HEK293 (cell line): ENCODE data around the gene PLCB3.

Source experiments
- CTCF ChIA-PET: fragments of 350-600 bp; formaldehyde crosslinking; extraction: SDS; loops from one replicate; lab custom pipeline; 2021; ENCODE audit warnings: antibody characterized with exemption; lab: Yijun Ruan, JAX
- POLR2A ChIA-PET: fragments of 300-600 bp; formaldehyde crosslinking; extraction: SDS; loops from one replicate; lab custom pipeline; 2020; ENCODE audit warnings: antibody characterized with exemption, inconsistent platforms; lab: Yijun Ruan, JAX
- H3K27ac ChIP-seq: fragments of 200-500 bp; sonication (Bioruptor generic); 2 replicates; pipeline ENCODE4 v1.5.1; 2014; ENCODE audit warnings: low read depth, low read length, control low read depth, inconsistent platforms; ENCODE audit errors: extremely low read depth
- H3K36me3 ChIP-seq, 2 experiments: fragments of 200-500 bp in 1 of 2; sonication (Bioruptor generic) in 1 of 2; 1 replicate in 1 of 2; 2 replicates in 1 of 2; pipeline ENCODE4 v1.5.1; 2014 to 2017; ENCODE audit warnings: inconsistent platforms in 2 of 2, low read length in 2 of 2; ENCODE audit not compliant: control insufficient read depth in 2 of 2, insufficient read depth in 1 of 2
- H3K4me1 ChIP-seq: fragments of 200-500 bp; sonication (Bioruptor generic); 2 replicates; pipeline ENCODE4 v1.5.1; 2014; ENCODE audit warnings: mild to moderate bottlenecking, low read length, inconsistent platforms; ENCODE audit not compliant: control insufficient read depth, insufficient read depth
- H3K4me3 ChIP-seq: 2 replicates; pipeline ENCODE4 v1.5.1; 2011; ENCODE audit warnings: low read depth, mild to moderate bottlenecking, control low read depth, low read length, moderate library complexity
- H3K9me3 ChIP-seq: fragments of 200-500 bp; sonication (Bioruptor generic); 2 replicates; pipeline ENCODE4 v1.5.1; 2014; ENCODE audit warnings: low read depth, low read length, inconsistent platforms; ENCODE audit not compliant: control insufficient read depth, insufficient read depth
- BCL11A ChIP-seq: fragments of 450-650 bp; formaldehyde crosslinking; IDR thresholded peaks from 2 replicates; pipeline ENCODE4 v1.5.1; 2016; ENCODE audit warnings: low read depth, missing biosample characterization, missing genetic modification characterization
- BCL6B ChIP-seq: fragments of 450-650 bp; formaldehyde crosslinking; IDR thresholded peaks from 2 replicates; pipeline ENCODE4 v1.5.1; 2017; ENCODE audit warnings: missing biosample characterization, missing genetic modification characterization
- HOXC10 ChIP-seq: sonication (generic); formaldehyde crosslinking; IDR thresholded peaks from 2 replicates; pipeline ENCODE4 v1.8.1; 2023; ENCODE audit warnings: mild to moderate bottlenecking, missing genetic modification reagents
- HOXD13 ChIP-seq: sonication (generic); formaldehyde crosslinking; IDR thresholded peaks from 2 replicates; pipeline ENCODE4 v1.8.0; 2022; ENCODE audit warnings: missing genetic modification reagents, borderline replicate concordance
- KLF10 ChIP-seq: fragments of 450-650 bp; IDR thresholded peaks from 2 replicates; pipeline ENCODE4 v1.5.1; 2018; ENCODE audit warnings: missing biosample characterization, mild to moderate bottlenecking, missing genetic modification characterization
- KLF8 ChIP-seq: fragments of 450-650 bp; formaldehyde crosslinking; IDR thresholded peaks from 2 replicates; pipeline ENCODE4 v1.5.1; 2016; ENCODE audit warnings: missing biosample characterization, missing genetic modification characterization
- MYNN ChIP-seq: fragments of 450-650 bp; formaldehyde crosslinking; IDR thresholded peaks from 2 replicates; pipeline ENCODE4 v1.5.1; 2016; ENCODE audit warnings: missing biosample characterization, missing genetic modification characterization, borderline replicate concordance
- OSR2 ChIP-seq: fragments of 450-650 bp; formaldehyde crosslinking; IDR thresholded peaks from 2 replicates; pipeline ENCODE4 v1.5.1; 2016; ENCODE audit warnings: missing biosample characterization, missing genetic modification characterization
- SALL2 ChIP-seq: fragments of 450-650 bp; formaldehyde crosslinking; IDR thresholded peaks from 2 replicates; pipeline ENCODE4 v1.5.0; 2017; ENCODE audit warnings: missing biosample characterization, mild to moderate bottlenecking, missing genetic modification characterization, borderline replicate concordance
- YY1 ChIP-seq: fragments of 450-650 bp; formaldehyde crosslinking; IDR thresholded peaks from 2 replicates; pipeline ENCODE4 v1.5.1; 2018; ENCODE audit warnings: missing biosample characterization, missing genetic modification characterization
- ZBTB17 ChIP-seq: fragments of 450-650 bp; formaldehyde crosslinking; IDR thresholded peaks from 2 replicates; pipeline ENCODE4 v1.5.1; 2016; ENCODE audit warnings: missing biosample characterization, missing genetic modification characterization
- ZBTB48 ChIP-seq: fragments of 450-650 bp; formaldehyde crosslinking; IDR thresholded peaks from 2 replicates; pipeline ENCODE4 v1.5.1; 2016; ENCODE audit warnings: missing biosample characterization, missing genetic modification characterization
- ZBTB7A ChIP-seq: fragments of 450-650 bp; formaldehyde crosslinking; IDR thresholded peaks from 2 replicates; pipeline ENCODE4 v1.5.1; 2016; ENCODE audit warnings: low read depth, missing biosample characterization, missing genetic modification characterization
- ZNF10 ChIP-seq: fragments of 450-650 bp; formaldehyde crosslinking; IDR thresholded peaks from 2 replicates; pipeline ENCODE4 v1.5.1; 2017; ENCODE audit warnings: missing biosample characterization, missing genetic modification characterization
- ZNF214 ChIP-seq: fragments of 450-650 bp; formaldehyde crosslinking; IDR thresholded peaks from 2 replicates; pipeline ENCODE4 v1.5.1; 2017; ENCODE audit warnings: missing biosample characterization, mild to moderate bottlenecking, missing genetic modification characterization, borderline replicate concordance
- ZNF335 ChIP-seq: fragments of 450-650 bp; formaldehyde crosslinking; conservative IDR thresholded peaks from 2 replicates; pipeline ENCODE4 v1.5.1; 2016; ENCODE audit warnings: missing biosample characterization, missing genetic modification characterization
- ZNF48 ChIP-seq: fragments of 450-650 bp; formaldehyde crosslinking; IDR thresholded peaks from 2 replicates; pipeline ENCODE4 v1.5.1; 2016; ENCODE audit warnings: missing biosample characterization, missing genetic modification characterization
- ZNF514 ChIP-seq: fragments of 450-650 bp; formaldehyde crosslinking; IDR thresholded peaks from 2 replicates; pipeline ENCODE4 v1.5.1; 2016; ENCODE audit warnings: missing biosample characterization, missing genetic modification characterization
- ZNF529 ChIP-seq: fragments of 450-650 bp; formaldehyde crosslinking; IDR thresholded peaks from 2 replicates; pipeline ENCODE4 v1.5.1; 2017; ENCODE audit warnings: missing genetic modification characterization, missing biosample characterization; ENCODE audit not compliant: insufficient replicate concordance
- ZNF701 ChIP-seq: fragments of 450-650 bp; formaldehyde crosslinking; IDR thresholded peaks from 2 replicates; pipeline ENCODE4 v1.5.1; 2016; ENCODE audit warnings: missing biosample characterization, missing genetic modification characterization
- ZNF843 ChIP-seq: fragments of 450-650 bp; formaldehyde crosslinking; IDR thresholded peaks from 2 replicates; pipeline ENCODE4 v1.5.1; 2016; ENCODE audit warnings: missing biosample characterization, missing genetic modification characterization
- ZSCAN30 ChIP-seq: fragments of 450-650 bp; IDR thresholded peaks from 2 replicates; pipeline ENCODE4 v1.5.1; 2018; ENCODE audit warnings: missing biosample characterization, mild to moderate bottlenecking, missing genetic modification characterization, moderate library complexity
- TF ChIP-seq, protein P1 (sequence below): fragments of 450-650 bp; formaldehyde crosslinking; IDR thresholded peaks from 2 replicates; pipeline ENCODE4 v1.5.1; 2016; ENCODE audit warnings: missing biosample characterization, missing genetic modification characterization, borderline replicate concordance
- TF ChIP-seq, protein P2 (sequence below): fragments of 450-650 bp; formaldehyde crosslinking; IDR thresholded peaks from 2 replicates; pipeline ENCODE4 v1.5.1; 2016; ENCODE audit warnings: missing biosample characterization, missing genetic modification characterization
- TF ChIP-seq, protein P3 (sequence below): fragments of 450-650 bp; IDR thresholded peaks from 2 replicates; pipeline ENCODE4 v1.5.1; 2018; ENCODE audit warnings: missing biosample characterization, mild to moderate bottlenecking, missing genetic modification characterization
- TF ChIP-seq, protein P4 (sequence below): fragments of 450-650 bp; formaldehyde crosslinking; IDR thresholded peaks from 2 replicates; pipeline ENCODE4 v1.5.1; 2017; ENCODE audit warnings: missing biosample characterization, mild to moderate bottlenecking, missing genetic modification characterization, moderate library complexity

Gene PLCB3

DNA sequence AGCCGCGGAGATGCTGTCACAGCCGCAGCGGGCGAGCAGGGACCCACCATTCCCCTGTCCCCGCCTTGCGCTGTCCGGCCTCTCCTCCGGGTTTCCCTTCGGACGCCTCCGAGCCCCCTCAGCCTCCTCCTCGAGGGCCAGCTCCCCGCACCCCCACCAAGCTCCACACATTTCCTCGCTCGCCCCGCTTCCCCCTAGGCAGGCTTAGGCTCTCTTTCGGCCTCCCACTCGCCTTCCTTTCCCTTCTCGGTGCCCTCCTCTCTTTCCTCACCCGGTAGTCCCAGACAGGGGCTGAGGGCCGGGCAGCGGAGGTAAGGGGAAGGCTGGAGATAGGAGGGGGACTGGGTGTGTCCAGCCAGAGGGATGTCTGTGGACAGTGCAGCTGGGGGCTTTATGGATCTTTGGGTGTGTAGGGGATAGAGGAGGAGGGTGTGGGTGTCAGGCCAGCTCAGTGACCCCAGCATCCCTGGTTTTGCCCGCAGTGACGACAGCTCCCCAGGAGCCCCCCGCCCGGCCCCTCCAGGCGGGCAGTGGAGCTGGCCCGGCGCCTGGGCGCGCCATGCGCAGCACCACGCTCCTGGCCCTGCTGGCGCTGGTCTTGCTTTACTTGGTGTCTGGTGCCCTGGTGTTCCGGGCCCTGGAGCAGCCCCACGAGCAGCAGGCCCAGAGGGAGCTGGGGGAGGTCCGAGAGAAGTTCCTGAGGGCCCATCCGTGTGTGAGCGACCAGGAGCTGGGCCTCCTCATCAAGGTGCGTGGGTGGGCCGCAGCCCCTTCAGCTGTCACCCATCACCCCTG is 41.3 kb downstream of the PLCB3 start (continued):
- TF ChIP-seq, protein P1, sequence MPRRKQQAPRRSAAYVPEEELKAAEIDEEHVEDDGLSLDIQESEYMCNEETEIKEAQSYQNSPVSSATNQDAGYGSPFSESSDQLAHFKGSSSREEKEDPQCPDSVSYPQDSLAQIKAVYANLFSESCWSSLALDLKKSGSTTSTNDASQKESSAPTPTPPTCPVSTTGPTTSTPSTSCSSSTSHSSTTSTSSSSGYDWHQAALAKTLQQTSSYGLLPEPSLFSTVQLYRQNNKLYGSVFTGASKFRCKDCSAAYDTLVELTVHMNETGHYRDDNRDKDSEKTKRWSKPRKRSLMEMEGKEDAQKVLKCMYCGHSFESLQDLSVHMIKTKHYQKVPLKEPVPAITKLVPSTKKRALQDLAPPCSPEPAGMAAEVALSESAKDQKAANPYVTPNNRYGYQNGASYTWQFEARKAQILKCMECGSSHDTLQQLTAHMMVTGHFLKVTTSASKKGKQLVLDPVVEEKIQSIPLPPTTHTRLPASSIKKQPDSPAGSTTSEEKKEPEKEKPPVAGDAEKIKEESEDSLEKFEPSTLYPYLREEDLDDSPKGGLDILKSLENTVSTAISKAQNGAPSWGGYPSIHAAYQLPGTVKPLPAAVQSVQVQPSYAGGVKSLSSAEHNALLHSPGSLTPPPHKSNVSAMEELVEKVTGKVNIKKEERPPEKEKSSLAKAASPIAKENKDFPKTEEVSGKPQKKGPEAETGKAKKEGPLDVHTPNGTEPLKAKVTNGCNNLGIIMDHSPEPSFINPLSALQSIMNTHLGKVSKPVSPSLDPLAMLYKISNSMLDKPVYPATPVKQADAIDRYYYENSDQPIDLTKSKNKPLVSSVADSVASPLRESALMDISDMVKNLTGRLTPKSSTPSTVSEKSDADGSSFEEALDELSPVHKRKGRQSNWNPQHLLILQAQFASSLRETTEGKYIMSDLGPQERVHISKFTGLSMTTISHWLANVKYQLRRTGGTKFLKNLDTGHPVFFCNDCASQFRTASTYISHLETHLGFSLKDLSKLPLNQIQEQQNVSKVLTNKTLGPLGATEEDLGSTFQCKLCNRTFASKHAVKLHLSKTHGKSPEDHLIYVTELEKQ = no peak
- no peak for TF ChIP-seq ZBTB48 (tag by site-specific recombination)
- no peak for TF ChIP-seq OSR2 (tag by site-specific recombination)
- TF ChIP-seq ZNF701 (tag by site-specific recombination) = no peak
- TF ChIP-seq, protein P2, sequence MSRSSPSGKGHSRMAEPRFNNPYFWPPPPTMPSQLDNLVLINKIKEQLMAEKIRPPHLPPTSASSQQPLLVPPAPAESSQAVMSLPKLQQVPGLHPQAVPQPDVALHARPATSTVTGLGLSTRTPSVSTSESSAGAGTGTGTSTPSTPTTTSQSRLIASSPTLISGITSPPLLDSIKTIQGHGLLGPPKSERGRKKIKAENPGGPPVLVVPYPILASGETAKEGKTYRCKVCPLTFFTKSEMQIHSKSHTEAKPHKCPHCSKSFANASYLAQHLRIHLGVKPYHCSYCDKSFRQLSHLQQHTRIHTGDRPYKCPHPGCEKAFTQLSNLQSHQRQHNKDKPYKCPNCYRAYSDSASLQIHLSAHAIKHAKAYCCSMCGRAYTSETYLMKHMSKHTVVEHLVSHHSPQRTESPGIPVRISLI (tag by site-specific recombination) = no peak
- no peak for TF ChIP-seq ZNF529
- no peak for TF ChIP-seq MYNN
- TF ChIP-seq ZNF48 (tag by site-specific recombination) = no peak
- TF ChIP-seq, protein P3, sequence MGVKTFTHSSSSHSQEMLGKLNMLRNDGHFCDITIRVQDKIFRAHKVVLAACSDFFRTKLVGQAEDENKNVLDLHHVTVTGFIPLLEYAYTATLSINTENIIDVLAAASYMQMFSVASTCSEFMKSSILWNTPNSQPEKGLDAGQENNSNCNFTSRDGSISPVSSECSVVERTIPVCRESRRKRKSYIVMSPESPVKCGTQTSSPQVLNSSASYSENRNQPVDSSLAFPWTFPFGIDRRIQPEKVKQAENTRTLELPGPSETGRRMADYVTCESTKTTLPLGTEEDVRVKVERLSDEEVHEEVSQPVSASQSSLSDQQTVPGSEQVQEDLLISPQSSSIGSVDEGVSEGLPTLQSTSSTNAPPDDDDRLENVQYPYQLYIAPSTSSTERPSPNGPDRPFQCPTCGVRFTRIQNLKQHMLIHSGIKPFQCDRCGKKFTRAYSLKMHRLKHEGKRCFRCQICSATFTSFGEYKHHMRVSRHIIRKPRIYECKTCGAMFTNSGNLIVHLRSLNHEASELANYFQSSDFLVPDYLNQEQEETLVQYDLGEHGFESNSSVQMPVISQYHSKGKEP (tag by site-specific recombination) = no peak
- no peak for TF ChIP-seq ZSCAN30
- TF ChIP-seq SALL2 (tag by site-specific recombination) = no peak
- TF ChIP-seq ZNF214 = no peak
- no peak for TF ChIP-seq HOXC10 (CRISPR knock-in tag)
- TF ChIP-seq, all 188 proteins: peak for 0

DNA sequence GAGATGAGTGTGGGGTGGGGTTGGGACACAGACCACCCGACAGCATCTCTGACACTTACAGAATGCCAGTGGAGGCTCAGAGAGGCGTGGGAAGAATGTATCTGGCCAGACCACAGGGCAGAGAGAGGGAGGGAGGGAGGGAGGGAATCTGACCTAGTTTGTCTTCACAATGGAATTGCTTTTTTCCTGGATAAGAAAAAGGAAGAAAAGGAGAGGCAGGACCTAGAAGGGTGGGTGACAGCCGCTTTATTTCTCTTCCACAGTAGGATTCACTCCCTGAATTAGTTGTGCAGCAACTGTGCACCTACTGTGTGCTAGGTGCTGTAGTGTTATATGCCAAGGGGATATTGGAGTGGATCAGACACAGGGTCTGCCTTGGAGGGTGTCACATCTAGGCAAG is 43.4 kb downstream of the PLCB3 start:
- ChIA-PET CTCF (interaction anchor here (0.6 to 1.0 kb wide), 2 partner anchors 60 to 222 kb away, joined by 3 read pairs; no protein-coding TSS in a partner anchor), POLR2A (interaction anchor here (0.7 kb wide), 3 partner anchors 27 to 95 kb away, joined by 4 to 6 read pairs (median 5); no protein-coding TSS in a partner anchor)
- Histone ChIP-seq H3K4me1 (no peaks in the 10 kb centered on the region), H3K4me3 (no peak overlapping the region), H3K9me3 (no peaks in the 10 kb centered on the region), H3K27ac (no peak overlapping the region), H3K36me3 (no peaks in the 10 kb centered on the region)
- TF ChIP-seq ZNF10 = no peak
- TF ChIP-seq HOXD13 (CRISPR knock-in tag) = no peak
- TF ChIP-seq ZBTB7A (tag by site-specific recombination) = no peak
- TF ChIP-seq YY1 (tag by site-specific recombination) = no peak
- TF ChIP-seq ZNF335 = no peak
- TF ChIP-seq BCL11A (tag by site-specific recombination) = no peak
- TF ChIP-seq KLF8 (tag by site-specific recombination) = no peak
- TF ChIP-seq ZNF843 (tag by site-specific recombination) = no peak
- TF ChIP-seq ZNF514 (tag by site-specific recombination) = no peak
- TF ChIP-seq, protein P4, sequence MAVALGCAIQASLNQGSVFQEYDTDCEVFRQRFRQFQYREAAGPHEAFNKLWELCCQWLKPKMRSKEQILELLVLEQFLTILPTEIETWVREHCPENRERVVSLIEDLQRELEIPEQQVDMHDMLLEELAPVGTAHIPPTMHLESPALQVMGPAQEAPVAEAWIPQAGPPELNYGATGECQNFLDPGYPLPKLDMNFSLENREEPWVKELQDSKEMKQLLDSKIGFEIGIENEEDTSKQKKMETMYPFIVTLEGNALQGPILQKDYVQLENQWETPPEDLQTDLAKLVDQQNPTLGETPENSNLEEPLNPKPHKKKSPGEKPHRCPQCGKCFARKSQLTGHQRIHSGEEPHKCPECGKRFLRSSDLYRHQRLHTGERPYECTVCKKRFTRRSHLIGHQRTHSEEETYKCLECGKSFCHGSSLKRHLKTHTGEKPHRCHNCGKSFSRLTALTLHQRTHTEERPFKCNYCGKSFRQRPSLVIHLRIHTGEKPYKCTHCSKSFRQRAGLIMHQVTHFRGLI (tag by site-specific recombination) = no peak
- TF ChIP-seq ZBTB17 (tag by site-specific recombination) = no peak
- TF ChIP-seq KLF10 = no peak
- no peak for TF ChIP-seq BCL6B (tag by site-specific recombination)
